Fibroblast of villous mesenchyme (primary cell): ENCODE measurements around the gene SBF2. TPM values are rescaled to one million over a fixed set of nuclear protein-coding genes. Genes with fewer than 3 reads are reported as not detected.
A peak's percentile ranks its signal among the peaks of the same experiment; 100 is the strongest.

Experiments
- DNase-seq: peaks from one replicate; pipeline ENCODE4 v3.0.0-alpha.2; 2010; ENCODE audit warnings: low read depth
- H3K4me3 ChIP-seq: 2 replicates; pipeline ENCODE4 v1.5.1; 2011; ENCODE audit warnings: low read depth, mild to moderate bottlenecking, low read length
- total RNA-seq: library from RNA; depleted of rRNA; stranded (reverse); fragments of >200 nt; gene quantifications from 2 replicates; pipeline ENCODE4 v1.2.3, GENCODE V29; 2012
- TF ChIP-seq, protein P1 (sequence below): IDR thresholded peaks from 2 replicates; pipeline ENCODE4 v1.5.1; 2012; ENCODE audit warnings: low read depth, mild to moderate bottlenecking, low read length; ENCODE audit not compliant: insufficient read depth

SBF2 gene
- total RNA-seq, 1 donor = 35.0 TPM

DNA sequence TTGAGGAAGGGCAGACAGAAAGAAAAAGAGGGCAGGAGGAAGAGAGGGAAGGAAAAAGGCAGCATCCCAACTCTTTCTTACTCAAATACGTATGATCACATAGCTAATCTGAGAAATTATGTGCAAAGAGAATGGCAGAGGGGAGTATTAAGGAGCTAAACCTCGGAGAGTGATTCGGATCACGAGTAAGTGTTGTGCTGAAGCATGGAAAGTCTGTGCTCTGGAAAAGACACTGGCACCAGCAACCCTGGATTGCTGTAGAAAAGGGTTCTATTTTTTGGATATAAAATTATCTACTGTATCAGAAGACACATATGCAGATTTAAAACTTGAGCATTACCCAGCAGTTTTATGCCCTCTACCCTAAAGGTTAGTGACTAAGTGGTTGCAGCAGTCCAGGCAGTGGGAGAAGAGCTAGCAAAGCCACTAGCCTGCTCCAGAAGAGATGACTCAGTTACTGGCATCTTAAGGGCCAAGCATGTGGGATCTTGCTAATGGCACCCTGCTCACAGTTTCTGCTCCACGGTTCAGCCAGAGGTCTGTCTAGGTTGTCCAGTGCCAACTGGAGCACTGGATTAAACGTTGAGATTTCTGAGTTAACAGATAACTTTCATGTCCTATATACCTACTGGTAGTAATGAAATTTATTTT is 478.4 kb downstream of the SBF2 start:
- TF ChIP-seq, protein P1, sequence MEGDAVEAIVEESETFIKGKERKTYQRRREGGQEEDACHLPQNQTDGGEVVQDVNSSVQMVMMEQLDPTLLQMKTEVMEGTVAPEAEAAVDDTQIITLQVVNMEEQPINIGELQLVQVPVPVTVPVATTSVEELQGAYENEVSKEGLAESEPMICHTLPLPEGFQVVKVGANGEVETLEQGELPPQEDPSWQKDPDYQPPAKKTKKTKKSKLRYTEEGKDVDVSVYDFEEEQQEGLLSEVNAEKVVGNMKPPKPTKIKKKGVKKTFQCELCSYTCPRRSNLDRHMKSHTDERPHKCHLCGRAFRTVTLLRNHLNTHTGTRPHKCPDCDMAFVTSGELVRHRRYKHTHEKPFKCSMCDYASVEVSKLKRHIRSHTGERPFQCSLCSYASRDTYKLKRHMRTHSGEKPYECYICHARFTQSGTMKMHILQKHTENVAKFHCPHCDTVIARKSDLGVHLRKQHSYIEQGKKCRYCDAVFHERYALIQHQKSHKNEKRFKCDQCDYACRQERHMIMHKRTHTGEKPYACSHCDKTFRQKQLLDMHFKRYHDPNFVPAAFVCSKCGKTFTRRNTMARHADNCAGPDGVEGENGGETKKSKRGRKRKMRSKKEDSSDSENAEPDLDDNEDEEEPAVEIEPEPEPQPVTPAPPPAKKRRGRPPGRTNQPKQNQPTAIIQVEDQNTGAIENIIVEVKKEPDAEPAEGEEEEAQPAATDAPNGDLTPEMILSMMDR = no peak
- peak; percentile 60 for DNase-seq

GRCh38 chr11:9814108-9814507 is 479.9 kb downstream of the SBF2 start:
- TF ChIP-seq, protein P1 = no peak
- no peak overlapping the region for H3K4me3 ChIP-seq
- DNase-seq = no peak

More for the DNA sequence above, 478.4 kb downstream of the SBF2 start:
- no peak overlapping the region for H3K4me3 ChIP-seq

- TF ChIP-seq, protein P1 = no peak
- DNase-seq = no peak
- H3K4me3 ChIP-seq = no peak overlapping the region
Observed at GRCh38 chr11:9808943-9809342, 485.1 kb downstream of the SBF2 start.

DNA sequence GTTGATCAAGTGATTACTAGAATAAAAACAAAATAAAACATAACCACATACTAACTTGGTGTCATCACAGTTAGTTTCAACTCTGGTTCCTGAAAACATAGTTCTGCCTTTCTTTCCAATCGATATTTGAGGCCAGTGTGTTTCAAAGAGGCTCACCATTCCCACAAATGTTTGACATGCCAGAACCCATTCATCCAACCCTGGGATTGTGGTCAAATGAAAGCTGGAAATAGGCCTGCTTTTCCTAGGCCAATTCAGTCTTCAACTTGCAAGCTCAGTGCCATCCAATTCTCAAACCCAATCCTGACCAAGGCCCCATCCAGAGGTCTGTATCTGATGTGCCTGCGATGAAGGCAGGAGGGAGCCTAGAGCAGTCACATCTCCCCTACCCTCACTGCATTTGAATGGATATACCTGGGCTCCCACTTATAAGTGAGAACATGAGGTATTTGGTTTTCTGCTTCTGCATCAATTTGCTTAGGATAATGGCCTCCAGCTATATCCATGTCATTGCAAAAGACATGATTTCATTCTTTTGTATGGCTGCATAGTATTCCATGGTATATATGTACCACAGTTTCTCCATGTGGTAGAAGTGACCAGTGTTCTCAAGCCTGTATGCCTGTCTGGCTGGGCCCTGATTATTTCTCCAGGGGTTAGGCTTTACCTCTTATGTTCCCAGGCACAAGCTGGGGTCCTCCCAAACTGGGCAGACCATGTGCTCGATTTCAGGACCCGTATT is 486.9 kb downstream of the SBF2 start:
- no peak for DNase-seq
- no peak overlapping the region for H3K4me3 ChIP-seq
- TF ChIP-seq, protein P1 = no peak

DNA sequence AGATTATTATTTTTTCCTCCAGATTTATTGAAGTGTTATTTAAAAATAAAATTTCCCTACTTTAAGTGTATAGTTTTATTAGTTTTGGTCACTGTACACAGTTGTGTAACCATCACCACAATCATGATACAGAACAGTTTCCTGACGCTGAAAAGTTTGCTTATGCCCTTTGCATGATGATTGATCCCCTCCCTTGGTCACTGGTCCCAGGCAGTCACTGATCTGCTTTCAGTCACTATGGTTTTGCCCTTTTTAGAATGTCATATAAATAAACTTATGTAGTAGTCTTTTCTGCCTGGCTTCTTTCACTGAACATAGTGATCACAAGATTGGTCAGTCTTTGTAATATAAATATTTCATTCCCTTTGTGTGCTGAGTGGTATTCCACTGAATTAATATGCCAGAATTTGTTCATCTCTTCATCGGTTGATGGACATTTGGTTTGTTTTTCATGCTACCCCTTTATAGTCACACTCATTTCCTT is 489.6 kb downstream of the SBF2 start:
- DNase-seq = peak; percentile 44
- TF ChIP-seq, protein P1 = no peak

DNA sequence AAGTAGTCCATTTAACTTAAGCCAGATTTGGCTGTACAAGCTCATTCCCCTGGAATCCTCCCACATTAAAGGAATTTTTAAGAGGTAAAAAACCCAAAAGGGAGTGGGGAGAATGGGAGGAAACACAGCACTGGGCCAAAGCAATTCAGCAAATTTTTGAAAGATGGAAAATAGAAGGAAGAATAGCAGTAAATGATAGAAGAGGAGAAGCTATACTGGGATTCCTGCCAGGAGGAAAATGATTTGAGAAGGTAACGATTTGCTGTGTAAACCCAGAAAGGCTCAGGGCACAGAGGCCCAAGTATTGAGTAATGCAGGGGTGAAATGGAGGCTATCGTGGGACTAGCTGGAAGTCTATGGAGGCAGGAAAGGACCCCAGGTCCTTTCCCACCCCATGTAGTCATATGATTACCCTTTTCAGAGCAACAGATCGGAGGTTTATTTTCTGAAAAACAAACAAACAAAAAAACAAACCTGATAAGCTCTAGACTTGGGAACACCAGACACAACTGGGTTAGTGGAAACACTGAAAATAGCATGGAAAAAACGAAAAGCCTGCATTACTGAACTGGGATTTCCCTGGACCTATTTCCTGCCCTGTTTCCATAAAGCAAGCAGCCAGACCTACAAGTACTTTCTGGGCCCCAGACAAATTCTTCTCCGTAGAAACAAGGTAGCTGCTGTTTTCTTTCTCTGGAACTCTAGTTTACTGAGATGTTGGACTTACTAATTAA is 490.2 kb downstream of the SBF2 start:
- H3K4me3 ChIP-seq = no peak overlapping the region
- TF ChIP-seq, protein P1 = no peak
- peak; percentile 47 for DNase-seq

More for the DNA sequence above, 489.6 kb downstream of the SBF2 start:
- no peak overlapping the region for H3K4me3 ChIP-seq
